GM13977 (cell line): ENCODE data around the gene PRKCZ.

Experiments
- DNase-seq: peaks from one replicate; pipeline ENCODE4 v3.0.0; 2012; ENCODE audit warnings: low spot score
- CTCF ChIP-seq: IDR thresholded peaks from 2 replicates; pipeline ENCODE4 v1.5.1; 2012; ENCODE audit warnings: mild to moderate bottlenecking, control low read depth; ENCODE audit not compliant: insufficient read depth; ENCODE audit errors: extremely low read depth, missing control alignments
- in situ Hi-C: fragments of 300-500 bp; cut with MboI; formaldehyde crosslinking; loops from one replicate; pipeline ENCODE4 v1.12.0; 2022; ENCODE audit warnings: low sequenced_read_pairs, low pct_unique_long_range_greater_than_20kb, mixed read lengths, inconsistent platforms; ENCODE audit not compliant: unreplicated experiment

Gene PRKCZ

GRCh38 chr1:2009101-2010053 lies 40.8 kb upstream of the PRKCZ start:
- no peak for TF ChIP-seq CTCF
- no peak for DNase-seq
- in situ Hi-C loops = no loop called here

- in situ Hi-C loops = no loop called here
- no peak for TF ChIP-seq CTCF
- DNase-seq = no peak
Observed at GRCh38 chr1:2014181-2014580, 36.0 kb upstream of the PRKCZ start.

GRCh38 chr1:2014741-2015735 lies 35.2 kb upstream of the PRKCZ start:
- TF ChIP-seq CTCF = no peak
- no peak for DNase-seq
- in situ Hi-C loops = no loop called here

GRCh38 chr1:2016123-2016522 lies 34.1 kb upstream of the PRKCZ start:
- DNase-seq = no peak
- no peak for TF ChIP-seq CTCF
- in situ Hi-C loops = no loop called here

GRCh38 chr1:2018217-2019171 lies 31.7 kb upstream of the PRKCZ start:
- no peak for DNase-seq
- TF ChIP-seq CTCF = no peak
- in situ Hi-C loops = no loop called here
